ENCODE measurements around the gene CRAT. TPM values are rescaled to one million over a fixed set of nuclear protein-coding genes. Genes with fewer than 3 reads are reported as not detected.
A peak's percentile ranks its signal among the peaks of the same experiment; 100 is the strongest.

CRAT gene
- total RNA-seq, 1 donor from 2014 or later = 34.0 TPM

DNA sequence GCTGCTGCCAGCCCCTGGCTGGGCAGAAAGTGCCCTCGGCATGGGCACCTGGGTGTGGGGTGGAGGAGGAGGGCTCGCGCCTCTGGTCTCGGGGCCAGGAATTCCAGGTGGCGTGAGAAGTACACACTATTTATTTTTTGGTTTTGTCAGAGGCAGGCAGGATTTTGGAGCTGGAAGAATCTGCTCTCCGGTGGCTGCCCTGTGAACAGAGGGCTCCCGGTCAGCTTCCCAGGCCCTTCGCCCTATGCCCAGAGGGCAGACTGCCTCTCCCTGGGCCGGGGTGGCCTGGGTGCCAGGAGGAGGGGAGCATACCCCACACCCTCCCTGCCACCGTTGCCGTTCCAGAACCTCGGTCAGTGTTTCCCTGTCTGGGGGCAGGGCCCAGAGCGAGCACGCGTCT is 21.3 kb downstream of the CRAT start:
- DNase-seq = no peak

DNA sequence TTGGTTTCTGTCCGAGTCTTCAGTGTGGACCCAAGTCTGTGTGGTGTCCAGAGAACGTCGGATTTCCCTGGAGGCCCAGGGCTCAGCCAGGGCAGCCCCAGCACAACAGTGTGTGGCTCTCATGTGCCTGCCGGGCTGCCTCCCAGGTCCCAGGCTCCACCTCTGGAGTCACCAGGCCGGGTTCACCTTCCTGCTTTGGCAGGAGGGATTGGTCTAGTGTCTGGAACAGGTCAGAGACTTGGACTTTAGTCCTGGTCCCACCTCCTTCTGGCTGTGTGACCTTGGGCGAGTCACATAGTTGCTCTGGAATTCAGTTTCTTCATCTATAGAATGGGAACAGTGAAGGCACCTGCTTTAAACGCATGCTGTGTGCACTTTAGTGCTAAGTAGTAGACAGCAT is 26.5 kb downstream of the CRAT start:
- no peak for DNase-seq

- DNase-seq = no peak
Observed at GRCh38 chr9:129081388-129081904, 29.1 kb downstream of the CRAT start.

- peak; percentile 100 for DNase-seq
Observed at GRCh38 chr9:129080601-129081387, 29.8 kb downstream of the CRAT start, which contains the start of gene DOLPP1. TSS of gene DOLPP1 (plus strand) at chr9:129081111. CDS start at chr9:129081132, 21 bp downstream.

DNA sequence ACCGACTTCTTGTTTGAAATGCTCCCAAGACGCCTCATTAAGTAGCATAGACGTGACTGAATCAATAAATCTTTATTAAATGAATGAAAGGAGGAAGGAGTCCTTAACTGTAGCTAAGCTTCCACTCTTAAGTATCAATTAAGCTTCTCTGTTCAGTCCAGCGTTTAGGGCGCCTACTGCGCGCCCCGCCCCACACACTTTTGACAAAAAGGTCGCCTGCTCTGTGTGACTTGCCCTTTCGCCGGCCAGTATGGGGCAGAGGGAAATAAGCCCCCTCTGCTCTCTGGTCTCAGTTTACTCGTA is 30.3 kb downstream of the CRAT start:
- DNase-seq = no peak

DNA sequence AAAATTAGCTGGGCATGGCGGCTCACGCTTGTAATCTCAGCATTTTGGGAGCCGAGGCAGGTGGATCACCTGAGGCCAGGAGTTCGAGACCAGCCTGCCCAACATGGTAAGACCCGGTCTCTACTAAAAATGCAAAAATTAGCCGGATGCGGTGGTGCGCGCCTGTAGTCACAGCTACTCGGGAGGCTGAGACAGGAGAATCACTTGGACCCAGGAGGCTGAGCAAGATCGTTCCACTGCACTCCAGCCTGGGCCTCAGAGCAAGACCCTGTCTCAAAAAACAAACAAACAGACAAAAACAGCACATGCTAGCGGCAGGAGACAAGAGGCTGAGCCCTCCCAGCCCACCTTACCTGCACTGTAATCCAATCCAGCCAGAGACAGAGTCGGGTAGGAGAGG is 30.8 kb downstream of the CRAT start:
- no peak for DNase-seq

DNA sequence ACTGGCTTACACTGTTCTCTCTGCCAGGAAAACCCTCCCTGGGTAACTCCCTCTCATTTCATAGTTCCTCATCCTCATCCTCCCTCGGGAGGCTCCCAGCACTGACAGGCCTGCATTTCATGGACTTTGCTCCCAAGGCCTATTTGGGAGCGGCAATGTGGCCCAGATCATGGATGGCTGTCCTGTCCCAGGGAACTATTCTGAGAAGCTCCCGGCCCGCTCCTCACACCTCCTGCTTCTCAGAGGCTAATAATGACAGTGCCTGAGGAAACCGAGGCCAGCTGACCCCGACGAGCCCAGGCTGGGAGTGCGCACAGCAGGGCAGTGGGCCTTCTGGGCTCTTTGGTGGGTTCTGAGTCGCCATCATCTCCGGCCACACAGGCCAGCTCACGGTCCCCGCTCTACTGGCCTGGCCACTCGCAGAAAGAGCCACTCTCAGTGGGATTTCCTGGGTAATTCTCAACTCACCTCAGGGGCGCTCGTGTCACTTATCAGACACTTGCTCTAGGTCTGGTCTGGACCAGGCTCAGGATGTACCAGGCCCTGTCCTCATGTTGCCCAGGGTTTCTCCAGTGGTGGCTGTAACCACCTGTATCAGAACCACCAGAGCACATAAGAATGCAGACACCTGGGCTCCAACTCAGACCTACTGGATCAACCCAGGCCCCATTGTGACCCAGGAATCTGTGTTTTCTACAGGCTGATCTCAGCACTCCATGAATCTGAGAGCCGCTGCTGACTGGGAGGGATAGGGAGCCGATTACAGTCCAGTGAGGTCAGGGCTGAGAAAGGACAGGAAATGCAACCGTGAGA is 31.7 kb downstream of the CRAT start:
- no peak for DNase-seq

DNA sequence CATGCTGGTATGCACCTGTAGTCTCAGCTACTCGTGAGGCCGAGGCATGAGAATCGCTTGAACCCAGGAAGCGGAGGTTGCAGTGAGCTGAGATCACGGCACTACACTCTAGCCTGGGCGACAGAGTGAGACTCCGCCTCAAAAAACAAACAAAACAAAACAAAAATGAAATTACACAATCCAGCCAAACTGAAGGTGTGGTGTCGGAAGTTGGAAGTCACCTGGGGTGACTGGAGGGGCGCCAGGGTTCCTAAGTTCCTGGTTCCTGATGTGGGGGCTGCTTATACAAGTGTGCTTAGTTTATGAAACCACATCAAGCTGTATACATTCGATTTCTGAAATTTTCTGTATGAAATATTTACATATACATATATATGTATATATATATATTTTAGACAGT is 33.4 kb downstream of the CRAT start:
- DNase-seq = no peak

DNA sequence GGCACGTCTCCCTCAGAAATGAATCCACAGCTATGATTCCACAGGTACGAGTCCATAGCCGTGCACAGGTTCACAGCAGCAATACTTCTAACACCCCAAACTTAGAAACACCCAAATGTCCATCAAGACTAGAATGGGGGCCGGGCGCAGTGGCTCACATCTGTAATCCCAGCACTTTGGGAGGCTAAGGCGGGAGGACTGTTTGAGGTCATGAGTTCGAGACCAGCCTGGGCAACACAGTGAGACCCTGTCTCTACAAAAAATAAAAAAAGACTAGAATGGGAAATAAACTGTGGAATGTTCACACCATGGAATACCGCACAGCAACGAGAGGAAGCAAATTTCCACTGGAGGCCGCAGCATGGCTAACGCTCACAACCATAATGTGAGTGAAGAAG is 34.0 kb downstream of the CRAT start:
- no peak for DNase-seq

GRCh38 chr9:129075996-129076639 is 34.5 kb downstream of the CRAT start:
- no peak for DNase-seq

DNA sequence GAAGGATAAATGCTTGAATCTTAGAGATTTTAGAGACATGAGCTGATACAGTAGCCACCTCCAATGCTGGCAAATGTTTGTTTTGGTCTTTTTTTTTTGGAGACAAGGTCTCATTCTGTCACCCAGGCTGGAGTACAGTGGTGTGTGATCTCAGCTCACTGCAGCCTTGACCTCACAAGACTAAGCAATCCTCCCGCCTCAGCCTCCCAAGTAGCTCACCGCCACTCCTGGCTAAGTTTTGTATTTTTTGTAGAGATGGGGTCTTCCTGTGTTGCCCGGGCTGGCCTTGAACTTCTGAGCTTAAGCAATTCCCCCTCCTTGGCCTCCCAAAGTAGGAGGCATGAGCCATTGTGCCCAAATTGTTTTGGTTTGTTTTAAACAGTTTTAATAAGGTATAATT is 36.5 kb downstream of the CRAT start:
- DNase-seq = no peak

GRCh38 chr9:129073404-129073803 is 37.2 kb downstream of the CRAT start:
- no peak for DNase-seq

DNA sequence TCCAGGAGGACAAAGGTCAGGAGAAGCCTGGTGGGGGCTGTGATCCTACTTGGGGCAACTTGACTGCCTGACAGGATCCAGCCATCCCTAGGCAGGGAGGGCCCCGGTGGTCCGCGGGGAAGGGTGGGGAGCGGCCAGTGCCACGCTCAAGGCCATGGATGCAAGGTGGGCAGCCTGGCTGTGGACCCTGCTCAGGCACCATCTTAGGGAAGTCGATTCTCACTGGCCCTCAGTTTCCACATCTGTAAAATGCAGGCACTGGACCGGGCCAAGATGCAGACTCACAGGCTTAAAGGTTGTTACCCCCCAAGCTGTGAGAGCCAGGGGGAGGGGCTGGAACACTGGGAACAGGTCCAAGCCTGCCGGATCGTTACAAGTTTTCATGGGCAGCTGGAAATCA is 38.4 kb downstream of the CRAT start:
- no peak for DNase-seq

DNA sequence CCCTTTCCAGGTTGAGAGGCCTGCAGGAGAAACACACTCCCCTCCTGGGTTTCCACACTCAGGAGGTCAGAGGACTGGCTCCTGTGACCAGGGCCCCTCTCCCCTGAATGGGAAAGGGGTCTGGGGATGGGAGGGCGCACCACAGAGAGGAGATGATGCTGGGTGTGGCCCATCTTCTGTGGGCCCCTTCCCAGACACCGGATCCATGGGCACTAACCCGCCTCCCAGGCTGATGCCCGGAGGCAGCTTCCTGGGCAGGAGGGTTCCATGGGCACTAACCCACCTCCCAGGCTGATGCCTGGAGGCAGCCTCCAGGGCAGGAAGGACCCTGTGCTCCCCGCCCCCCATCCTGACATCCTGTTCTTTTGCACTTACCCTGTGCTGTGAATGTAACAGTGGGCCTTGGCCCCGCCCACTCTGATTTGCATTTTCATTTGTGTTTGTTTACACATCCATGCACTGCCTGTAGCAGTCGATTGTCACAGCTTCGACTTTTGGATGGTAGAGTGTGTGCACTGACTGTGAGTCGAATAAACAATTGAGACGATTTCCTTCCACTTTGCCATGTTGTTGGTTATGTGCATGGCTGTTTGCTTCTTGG is 39.0 kb downstream of the CRAT start:
- no peak for DNase-seq

DNA sequence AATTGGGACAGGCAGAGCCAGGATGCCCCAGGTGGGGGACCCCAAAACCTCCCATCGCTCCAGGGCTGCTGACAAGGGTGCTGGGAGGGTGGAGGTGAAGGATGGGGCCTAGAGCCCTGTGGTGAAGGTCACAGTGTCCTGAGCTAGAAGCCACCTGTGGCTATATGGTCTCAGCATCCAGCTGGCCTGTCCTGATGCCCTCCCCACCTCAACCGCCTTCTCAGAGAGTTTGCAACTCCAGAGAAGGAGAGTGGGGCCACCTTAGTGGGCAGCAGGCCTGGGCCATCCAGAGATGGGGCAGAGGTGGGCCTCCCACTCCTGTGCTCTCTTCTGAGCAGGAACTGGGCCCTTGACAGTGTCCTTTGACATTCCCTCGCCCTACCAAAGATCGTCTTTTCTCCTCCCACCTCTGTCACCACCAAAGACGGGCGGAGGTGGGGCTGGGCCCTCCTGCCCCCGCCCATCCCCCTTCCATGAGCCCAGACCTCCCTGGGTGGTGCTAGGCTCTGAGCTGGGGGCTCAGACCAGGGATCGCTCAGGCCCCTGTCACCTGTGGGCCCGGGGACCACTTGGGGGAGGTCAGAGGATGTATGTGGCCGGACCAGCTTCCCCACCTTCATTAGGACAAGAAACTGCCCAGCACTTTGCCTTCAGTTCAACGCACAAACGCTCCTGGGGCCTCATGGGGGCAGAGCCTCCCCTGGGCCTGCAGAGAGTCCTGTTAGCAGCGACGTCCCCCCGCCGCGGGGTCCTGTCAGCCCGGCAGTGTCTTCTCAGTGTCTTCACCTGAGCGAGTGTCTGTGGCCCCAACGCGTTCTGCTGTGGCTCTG is 39.7 kb downstream of the CRAT start:
- no peak for DNase-seq

- no peak for DNase-seq
Observed at GRCh38 chr9:129069862-129070641, 40.5 kb downstream of the CRAT start.

DNA sequence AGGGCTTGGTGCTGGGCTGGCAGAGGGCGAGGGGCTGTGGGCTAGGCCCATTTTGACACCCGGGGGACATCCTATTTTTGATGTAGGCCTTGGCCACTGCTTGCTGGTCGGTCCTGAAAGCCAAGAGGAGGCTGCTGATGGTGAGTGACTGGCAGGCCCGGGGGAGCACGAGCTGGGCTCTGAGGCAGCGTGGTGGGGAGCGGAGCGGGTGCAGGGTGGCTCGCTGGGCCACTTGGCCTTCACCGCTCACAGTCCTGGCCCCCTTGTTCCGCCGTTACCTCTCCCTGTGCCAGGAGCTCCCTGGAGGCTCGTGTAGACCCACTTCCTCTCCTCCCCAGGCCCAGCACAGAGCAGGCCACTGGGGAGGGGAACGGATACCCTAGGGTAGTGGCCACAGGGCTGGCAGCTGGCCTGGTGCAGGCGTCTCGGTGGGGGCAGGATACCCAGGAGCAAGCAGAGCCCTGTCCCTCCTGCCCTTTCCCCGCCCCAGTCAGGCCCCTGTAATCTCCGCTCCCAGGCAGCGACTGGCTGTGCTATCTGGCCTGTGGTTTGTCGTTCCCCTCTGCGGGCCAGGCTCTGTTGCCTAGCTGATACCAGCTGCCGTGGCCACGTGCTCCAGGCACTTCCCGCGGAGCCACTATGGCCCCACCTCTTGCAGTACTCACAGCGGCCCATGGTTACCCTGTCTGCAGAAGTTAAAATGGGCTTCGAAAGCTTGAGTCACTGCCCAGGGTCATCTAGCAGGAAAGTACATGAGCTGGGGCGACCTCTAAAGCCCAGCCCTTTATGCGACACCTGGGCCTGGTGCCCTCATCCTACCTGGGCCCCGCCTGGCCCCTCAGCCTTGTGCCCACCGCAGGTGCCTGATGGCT is 41.4 kb downstream of the CRAT start:
- DNase-seq = no peak

DNA sequence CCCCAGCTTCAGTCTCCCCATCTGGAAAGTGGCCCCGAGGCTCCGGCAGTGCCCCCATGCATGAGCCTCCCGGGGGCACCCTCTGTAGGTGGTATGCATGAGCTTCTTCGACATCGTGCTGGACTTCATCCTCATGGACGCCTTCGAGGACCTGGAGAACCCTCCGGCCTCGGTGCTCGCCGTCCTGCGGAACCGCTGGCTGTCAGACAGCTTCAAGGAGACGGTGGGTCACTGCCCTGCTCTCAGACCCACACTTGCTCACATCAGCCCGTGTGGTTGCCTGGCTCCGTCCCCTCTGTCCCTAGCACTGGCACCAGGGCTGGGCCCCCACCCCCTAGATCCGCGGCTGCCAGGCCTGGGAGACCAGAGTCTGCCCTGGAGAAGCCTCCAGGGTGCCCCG is 42.5 kb downstream of the CRAT start:
- no peak for DNase-seq

GRCh38 chr9:129064499-129064908 is 46.1 kb downstream of the CRAT start:
- DNase-seq = no peak

GRCh38 chr9:129063061-129063460 is 47.5 kb downstream of the CRAT start:
- DNase-seq = no peak
